ENCODE measurements around the gene MAU2.

The MAU2 gene

DNA sequence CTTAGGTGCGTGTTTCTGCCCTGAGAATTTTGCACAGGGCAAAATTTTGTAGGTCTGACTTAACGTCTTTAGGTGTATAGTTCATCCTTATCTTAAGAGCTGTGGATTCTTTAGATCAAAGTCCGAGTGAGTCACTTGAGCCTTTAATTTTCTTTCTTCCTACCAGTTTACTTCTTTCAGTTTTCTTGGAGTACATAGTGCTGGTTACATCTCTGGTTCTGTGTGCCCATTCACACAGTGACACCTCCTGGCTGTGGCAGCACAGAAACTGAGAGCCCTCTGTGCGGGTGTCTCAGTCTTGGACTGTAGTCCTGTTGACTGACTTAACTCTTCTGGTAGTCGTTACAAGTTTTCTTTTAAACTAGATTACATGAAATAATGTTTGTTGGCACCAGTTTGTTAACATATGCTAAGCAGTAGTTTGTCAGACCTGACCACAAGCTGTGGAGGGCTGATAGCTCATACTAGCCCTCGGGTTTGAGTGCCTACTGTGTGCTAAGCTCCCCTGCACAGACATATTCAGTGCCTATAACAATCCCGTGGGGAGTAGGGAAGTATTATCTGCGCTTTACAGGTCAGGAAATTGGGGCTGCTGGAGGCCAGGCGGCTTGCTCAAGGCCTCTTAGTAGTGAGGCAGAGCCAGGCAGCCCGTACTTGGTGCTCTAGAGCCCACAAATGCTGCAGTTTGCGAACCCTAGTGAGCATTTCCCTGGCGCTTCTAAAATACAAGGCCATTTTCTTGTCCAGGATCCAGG lies 86.4 kb downstream of the MAU2 start:
- peak overlapping the region; percentile 97 for H3K27ac ChIP-seq
- peak; percentile 70 for TF ChIP-seq CTCF (conservative IDR thresholded peaks at IDR 0.05; ENCODE audit: low read depth)
- DNase-seq (ENCODE audit: low spot score): no peak
- CTCF ChIA-PET: interaction anchor here (0.7 to 1.0 kb wide), 2 partner anchors 16 to 53 kb away, joined by 3 to 4 read pairs; no protein-coding TSS in a partner anchor
- POLR2A ChIA-PET (ENCODE audit: low non-redundant PET): no interaction called here

GRCh38 chr19:19407633-19407930 lies 87.0 kb downstream of the MAU2 start:
- POLR2A ChIA-PET (ENCODE audit: low non-redundant PET): no interaction called here

More at GRCh38 chr19:19407633-19407930, 87.0 kb downstream of the MAU2 start:
- no peak for DNase-seq (ENCODE audit: low spot score)
- TF ChIP-seq CTCF (conservative IDR thresholded peaks at IDR 0.05; ENCODE audit: low read depth): no peak
- CTCF ChIA-PET: interaction anchor here (0.7 kb wide), 1 partner anchor 17 kb away, joined by 3 read pairs; no protein-coding TSS in a partner anchor
- H3K27ac ChIP-seq: peak overlapping the region; percentile 59

Measured in RWPE1 (cell line).